GM21360 (cell line): Measurements from ENCODE around the gene NKPD1.

Experiments used
- ATAC-seq: cut with Tn5 transposase; IDR thresholded peaks from one replicate; pipeline ENCODE4 v1.9.1; 2021; ENCODE audit warnings: mild to moderate bottlenecking, moderate library complexity; ENCODE audit not compliant: unreplicated experiment

NKPD1 gene

DNA sequence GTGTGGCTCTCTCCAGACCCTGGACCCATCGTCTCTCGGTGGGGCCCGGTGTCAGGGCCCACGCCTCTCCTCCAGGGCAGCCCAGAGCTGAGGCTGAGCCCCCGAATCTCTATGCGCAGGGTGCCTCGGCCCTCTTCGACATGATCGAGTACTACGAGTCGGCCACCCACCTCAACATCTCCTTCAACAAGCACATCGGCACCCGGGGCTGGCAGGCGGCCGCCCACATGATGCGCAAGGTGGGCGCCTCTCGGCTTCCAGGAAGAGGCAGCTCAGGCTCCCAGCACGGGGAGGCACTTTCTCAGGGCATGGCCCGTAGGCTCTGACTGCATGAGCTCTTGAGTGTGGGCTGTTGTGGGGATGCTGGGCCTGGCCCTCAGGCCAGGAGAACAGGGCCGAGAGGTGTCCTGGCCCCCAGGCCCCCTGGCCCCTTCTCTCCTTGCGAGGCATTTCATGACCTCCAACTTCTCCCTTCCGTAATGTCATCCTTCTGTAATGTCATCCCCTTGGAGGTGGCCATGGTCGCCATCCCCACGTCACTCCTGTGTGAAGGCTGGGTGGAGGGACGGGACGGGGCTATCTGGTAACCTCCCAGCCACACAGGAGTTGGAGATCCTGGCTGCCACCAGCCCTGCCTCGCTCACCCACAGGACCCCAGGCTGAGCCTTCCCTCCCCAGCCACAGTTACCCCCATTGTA lies 19.4 kb downstream of the NKPD1 start:
- ATAC-seq: no peak

DNA sequence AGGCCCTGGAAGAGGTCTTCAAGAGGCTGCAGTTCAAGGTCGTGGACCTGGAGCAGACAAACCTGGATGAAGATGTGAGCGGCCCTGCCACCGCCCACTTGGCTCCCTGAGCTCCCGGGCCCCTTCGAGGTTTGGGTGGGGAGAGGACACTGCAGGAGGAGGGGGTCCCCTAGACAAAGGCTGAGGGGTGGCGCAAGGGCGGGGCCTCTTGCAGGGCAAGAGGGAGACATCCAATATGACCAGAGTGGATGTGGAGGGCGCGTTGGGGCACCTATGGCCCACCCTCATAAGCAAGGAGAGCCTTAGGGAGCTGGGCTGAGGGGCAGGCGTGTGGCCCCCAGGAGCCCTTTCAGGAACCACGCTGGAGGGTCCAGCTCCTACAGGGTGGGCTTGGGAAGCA lies 20.2 kb downstream of the NKPD1 start:
- ATAC-seq: no peak

DNA sequence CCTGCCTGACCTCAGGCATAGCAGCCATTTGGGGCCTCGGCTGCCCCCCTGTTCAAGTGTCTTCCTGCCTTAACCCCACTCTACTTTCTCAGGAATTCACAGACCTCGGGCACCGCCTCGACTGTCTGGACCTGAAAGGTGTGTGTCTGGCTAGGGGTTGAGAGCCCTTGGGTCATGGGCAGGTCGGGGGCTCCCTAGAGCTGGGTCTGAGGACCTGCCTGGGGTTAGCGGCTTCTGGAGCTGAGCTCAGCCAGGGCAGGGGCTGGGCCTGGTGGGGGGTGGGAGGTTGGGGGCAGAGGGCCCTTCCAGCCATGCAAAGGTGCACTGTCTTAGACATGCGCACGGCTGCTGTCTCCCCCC lies 20.7 kb downstream of the NKPD1 start:
- ATAC-seq: no peak

DNA sequence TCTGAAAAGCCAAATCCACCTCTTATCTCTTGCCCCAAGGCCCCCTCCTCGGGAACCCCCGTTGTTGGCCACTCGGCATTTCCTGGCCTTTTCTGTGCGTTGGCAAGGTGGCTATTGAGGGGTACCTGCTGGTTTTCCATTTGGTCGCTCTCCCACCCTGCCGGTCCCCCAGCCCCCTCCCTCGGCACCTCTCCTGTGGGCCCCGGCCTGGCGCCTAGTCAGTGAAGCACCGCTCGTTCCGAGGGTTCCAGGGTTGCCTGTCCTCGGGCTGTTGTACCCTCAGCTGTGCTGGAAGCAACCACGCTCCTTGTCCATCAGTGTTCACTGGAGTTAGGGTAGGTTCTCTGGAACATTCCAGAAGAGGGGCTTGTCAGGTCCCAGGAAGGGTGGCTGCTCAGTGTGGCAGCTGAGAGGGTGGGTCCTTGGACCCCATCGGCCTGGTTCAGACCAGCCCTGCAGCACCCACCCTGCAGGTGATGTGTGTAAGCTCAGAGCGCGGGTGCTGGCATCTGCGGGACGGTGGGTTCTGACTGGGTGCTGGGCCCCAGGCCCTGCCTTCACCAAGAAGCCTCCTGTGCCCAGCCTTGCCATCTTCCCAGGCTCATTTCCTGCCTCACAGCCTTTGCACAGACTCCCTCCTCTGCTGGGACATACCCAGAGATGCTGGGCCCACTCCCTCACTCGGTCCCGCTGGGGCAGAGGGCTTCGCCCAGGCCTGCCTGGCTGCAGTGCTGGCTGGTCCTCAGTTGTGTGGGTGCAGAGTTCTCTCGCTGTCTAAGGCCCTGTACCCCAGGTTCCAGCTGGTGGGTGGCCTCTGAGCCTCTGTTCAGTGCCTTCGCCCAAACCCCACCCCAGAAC lies 21.3 kb downstream of the NKPD1 start:
- ATAC-seq: no peak

DNA sequence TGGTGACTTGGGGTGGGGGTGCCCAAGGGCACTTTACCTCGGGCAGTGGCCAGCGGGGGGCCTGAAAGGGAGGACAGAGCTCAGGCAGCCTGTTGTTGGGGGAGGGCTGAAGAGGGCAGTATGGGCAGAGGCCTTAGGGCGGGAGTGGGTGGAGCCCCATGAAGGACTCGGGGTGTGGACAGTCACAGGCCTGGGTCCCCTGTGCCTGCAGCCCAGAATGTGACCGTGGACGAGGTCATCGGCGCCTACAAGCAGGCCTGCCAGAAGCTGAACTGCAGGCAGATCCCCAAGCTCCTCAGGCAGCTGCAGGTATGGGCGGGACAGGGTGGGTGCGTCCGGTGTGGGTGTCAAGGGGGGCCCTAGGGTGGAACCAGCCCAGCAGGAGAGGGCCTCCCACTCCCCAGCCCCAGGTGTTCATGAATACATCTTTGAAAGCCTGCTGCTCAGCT lies 22.5 kb downstream of the NKPD1 start:
- no peak for ATAC-seq

DNA sequence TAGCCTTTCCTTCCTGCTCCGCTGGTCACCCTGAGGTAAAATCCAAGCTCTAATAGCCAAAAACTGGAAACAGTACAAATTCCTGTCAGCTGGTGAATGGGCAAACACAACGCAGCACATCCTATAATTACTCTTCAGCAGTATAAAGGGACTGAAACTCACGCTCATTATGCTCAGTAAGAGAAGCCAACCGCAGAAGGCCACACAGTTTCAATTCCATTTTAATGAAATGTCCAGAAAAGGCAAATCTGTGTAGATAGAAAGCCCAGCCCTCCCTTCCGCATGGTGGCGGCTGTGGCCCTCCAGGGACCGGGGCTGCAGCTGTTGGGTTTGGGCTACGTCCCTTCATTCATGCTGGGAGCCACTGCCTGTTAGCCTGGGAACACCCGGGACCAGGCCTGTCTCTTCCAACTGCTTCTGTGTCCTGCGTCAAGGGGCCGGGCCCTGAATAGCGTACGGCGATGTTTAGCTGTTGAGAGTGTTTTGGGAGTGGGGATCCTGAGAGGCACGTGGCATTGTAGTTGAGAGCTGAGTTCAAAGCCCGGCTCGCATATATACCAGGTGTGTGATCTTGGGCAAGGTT lies 23.5 kb downstream of the NKPD1 start:
- ATAC-seq: no peak

DNA sequence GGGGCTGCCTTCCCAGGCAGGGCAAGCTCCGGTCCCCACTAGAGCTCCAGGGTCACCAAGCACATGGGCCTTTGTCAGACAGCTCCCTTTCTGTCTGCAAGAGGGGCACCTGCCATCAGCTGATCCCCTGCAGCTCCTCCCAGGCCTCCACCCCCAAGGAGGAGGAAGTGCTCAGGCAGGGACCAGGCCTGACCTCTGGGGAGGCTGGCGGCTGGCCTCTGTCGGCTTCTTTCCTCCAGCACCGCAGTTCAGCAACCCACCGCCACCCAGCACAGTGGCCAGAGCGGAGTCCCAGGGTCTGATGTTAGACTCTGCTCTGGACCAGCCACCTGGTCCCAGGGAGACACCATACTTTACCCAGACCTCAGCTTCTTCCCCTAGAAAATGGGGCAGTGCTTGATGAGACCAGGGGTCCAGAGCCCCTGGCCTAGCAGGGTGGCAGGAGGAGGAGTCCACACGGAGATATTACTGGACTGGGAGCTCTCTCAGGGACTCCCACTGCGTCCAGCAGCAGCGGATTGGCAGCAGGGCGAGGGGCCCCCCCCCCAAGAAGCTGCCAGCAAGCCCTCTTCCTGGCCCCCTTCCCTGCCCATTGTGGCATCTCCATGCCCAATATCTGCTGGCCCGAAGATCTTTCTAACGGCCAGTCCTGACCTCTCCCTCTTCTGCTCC lies 24.1 kb downstream of the NKPD1 start:
- no peak for ATAC-seq

DNA sequence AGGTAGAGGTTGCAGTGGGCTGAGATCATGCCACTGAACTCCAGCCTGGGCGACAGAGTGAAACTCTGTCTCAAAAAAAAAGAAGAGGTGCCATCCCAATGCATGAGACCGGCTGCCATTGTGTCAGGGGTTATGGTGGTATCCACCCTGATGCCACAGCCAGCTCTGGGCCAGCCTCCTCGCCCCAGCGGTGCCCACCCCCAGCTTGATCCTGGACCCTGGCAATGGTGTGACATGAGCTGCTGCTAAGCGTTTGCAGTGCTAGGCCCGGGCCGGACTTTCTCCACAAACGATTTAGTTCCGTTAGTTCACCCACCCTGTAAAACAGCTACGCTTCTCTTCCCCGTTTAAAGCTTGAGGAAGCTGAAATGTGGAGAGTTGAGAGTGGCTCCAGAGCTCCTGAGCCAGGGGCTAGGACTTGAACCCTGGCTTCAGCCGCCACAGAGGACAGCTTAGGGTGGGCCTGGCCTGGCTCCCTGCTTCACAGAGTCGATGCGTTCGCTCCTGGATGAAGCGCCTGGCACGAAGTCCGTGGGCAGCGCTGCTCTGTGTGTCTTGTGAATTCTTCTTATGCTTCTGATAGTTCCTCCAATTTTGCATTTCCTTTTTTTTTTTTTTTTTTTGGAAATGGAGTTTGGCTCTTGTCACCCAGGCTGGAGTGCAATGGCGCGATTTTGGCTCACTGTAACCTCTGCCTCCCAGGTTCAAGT lies 25.5 kb downstream of the NKPD1 start:
- ATAC-seq: no peak

DNA sequence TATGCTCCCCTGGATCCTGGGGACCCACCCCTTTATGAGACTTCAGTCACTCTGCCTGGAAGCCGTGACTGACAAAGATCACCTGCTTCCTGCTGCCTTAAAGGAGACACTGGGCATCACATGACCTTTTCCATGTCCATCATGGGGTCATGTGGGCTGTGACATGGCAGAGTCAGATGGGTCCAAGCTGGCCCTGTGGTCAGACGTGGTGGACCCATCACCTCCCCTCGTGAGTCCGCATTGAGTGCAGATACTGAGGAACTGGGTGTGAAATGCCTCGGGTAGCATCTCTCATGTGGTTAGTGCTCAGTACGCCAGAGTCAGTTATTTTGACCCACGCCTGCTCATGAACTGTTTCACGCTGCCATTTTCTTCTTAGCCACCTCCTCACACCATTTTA lies 27.1 kb downstream of the NKPD1 start:
- ATAC-seq: no peak

DNA sequence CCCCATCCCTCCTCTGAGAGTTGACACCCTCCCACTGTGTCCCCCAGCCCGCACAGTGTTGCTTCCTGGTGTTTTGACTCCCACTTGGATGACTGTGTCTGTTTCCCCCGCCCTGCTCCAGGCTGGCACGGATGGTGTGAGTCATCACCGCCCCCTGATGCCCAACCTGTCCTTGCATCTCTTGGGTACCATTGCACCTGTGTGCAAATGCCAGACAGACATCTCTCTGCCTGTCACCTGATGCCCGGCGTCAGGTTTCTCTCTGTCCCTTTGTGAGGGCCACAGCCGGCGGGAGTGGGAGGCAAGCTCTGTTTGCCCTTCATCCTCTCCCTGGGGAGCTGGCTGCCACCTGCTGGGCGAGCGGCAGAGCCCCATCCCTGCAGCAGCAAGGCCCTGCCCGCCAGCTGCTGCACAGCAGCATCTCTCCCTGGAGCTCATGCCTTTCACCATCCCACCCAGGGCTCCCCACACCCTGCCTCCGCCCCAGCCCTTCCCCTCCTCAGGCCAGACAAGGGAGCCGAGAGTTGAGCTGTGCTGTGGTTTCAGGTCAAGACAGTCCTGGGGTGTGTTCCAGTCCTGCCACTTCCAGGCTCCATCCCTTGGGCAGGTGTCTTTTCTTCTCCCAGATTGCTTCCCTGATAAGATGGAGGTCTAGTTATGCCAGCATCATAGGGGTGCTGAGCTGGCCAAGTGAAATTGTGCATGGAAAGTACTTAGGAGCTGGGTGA lies 29.7 kb downstream of the NKPD1 start:
- no peak for ATAC-seq

DNA sequence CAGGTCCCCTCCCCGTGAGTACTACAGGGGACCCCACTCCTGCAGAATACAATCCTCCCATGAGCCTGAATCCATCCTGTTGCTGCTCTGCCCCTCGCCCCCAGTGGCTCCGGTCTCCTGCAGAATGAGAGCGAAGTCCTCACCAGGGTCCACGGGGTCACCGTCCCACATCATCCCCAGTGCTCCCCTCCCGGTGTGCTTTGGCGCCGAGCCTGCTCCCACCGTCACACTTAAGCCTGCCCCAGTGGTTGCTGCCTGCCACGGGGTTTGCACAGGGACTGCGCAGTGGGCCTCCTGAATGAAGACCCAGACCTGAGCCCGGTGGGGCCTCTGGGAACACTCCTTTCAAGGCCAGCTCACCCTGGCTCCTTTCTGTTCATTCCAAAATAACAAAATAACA lies 30.5 kb downstream of the NKPD1 start:
- ATAC-seq: no peak

DNA sequence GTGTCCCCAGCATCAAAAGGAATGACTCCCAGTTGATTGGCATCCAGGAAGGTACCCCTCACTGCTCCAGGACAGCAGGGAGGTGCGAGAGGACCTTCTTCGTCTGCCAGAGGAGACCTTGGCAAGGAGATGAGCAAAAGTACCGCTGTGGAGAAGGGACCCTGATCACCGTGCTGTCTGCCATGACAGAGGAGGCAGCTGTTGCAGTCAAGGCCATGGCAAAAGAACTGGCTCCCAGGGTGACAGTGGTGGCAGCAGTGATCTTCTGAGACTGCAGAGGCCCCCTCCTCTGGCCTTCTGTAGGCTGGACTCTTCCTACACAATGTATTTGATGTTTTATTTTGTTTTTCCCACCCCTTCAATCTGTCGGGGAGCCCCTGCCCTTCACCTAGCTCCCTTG lies 32.0 kb downstream of the NKPD1 start:
- no peak for ATAC-seq

DNA sequence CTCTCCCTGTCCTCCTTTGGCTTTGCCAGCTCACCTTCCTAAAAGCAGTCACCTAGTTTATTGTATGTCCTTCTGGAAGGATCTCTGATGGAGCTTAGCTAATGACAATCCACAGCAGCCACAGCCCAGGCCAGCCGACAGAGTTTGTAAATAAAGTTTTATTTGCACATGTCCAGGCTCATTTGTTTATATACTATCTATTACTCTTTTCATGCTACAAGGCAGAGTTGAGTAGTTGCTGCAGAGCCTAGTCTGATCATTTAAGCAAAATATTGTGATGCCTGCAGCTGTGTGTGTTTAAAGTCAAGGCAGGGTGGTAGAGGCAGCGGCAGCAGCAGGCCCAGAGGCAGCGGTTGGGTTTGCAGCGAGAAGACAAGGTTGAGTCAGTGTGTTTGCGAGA lies 32.6 kb downstream of the NKPD1 start:
- ATAC-seq: no peak

DNA sequence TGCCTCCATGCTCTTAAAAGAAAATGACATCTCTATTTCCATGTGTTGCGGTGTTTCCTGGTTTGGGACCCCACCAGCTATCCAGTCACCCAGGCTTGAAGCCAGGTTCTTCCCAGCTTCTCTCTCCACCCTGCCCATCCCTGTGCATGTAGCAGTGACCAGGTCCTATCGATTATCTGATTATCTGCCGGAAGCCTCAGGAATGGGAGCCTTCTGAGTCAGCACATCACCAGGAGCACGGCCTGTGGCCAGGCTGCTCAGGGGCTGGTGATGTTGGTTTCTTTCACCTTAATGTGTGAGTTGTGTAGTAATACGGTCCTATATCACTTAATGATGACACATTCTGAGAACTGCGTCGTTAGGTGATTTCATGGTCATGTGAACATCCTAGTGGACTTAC lies 34.1 kb downstream of the NKPD1 start:
- no peak for ATAC-seq

DNA sequence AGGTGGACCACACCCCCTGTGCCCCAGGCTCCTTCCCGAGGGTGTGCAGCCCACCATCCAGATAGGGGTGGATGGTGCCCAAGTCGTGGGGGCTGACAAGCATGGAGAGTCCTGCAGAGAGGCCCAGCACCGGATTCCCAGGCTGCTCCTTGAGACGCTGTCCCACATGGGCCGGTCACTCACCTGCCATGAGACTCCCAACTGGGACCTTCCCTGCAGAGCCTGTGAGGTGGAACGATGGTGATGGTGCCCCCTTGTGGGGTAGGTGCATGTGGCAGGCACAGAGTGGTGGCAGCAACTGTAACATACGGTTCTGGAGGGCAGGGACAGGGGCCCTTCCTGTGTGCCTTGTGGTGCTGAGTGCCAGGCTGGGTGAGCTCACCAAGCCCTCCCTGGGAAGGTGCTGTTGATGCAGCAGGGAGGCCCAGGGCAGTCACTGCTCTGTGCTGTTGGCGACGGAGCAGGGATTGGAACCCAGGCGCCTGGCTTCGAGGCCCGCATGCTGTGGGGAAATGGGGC lies 34.7 kb downstream of the NKPD1 start:
- ATAC-seq: peak; percentile 48

DNA sequence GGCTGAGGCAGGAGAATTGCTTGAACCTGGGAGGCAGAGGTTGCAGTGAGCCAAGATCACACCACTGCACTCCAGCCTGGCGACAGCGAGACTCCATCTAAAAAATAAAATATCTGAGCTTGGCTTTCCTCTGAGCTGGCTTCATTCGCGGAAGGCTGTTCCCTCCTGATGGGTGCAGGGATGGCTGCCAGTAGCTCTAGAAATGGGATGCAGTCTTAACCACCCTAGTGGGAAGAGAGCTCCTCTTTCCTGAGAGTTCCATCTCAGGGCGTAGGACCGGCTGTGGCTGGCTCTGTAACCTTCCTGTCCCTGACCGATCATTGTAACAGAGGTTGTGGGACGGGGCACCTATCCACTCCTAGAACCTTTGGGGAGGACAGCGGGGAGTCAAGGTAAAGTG lies 35.4 kb downstream of the NKPD1 start:
- no peak for ATAC-seq

DNA sequence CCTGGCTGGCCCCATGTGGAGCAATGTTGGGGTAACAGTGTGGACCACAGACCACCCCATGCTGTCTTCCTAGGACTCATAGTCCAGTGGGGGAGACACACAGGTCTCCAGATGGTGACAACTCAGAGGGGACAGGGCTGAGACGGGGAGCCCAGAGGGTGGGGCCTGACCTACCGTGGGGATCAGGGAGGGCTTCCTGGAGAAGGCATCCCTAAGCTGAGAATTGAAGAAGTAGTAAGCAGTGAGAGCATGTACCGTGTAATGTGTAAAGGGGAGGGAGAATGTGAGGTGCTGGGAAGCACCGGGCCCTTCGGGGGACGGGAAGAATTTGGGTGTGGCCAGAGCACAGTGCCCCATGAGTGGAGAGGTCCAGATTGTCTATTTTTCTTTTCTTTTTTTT lies 36.8 kb downstream of the NKPD1 start:
- ATAC-seq: no peak

DNA sequence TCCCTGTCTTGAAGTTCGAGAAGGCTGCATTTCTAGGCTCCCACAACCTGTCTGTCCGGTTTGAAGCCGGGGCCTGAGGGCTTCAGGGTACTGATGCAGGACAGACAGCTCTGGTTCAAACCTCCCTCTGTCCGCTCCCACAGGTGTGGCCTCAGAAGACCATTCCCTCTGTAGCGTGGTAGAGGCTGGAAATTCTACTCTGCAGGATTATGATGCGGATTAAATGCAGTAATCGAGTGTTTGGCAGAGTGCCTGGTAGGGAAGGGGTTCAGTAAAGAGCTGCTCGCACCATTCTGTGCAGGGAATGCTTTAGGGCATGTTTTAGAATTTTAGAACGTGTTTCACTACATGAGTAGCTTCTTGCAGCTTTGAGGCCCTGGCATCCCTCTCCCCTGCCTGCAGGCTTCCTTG lies 37.3 kb downstream of the NKPD1 start:
- no peak for ATAC-seq

DNA sequence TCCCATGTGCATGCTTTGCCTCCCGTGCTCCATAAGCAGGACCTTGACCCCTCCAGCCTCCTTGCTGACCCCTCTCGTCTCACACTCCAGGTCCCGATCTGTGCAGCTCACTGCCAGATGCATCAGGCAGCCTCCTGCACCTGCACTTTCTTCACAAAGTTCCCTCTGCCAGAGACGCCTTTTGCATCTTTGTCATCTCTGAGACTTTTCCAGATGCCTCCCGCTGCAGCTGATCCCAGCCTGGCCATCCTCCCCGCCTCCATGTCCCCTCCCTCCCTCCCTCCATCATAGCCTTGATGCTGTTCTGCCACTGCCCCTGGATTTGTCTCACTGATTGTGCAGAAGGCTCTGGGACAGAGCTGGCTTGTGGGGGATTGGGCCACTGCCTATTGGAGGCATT lies 38.0 kb downstream of the NKPD1 start:
- no peak for ATAC-seq

DNA sequence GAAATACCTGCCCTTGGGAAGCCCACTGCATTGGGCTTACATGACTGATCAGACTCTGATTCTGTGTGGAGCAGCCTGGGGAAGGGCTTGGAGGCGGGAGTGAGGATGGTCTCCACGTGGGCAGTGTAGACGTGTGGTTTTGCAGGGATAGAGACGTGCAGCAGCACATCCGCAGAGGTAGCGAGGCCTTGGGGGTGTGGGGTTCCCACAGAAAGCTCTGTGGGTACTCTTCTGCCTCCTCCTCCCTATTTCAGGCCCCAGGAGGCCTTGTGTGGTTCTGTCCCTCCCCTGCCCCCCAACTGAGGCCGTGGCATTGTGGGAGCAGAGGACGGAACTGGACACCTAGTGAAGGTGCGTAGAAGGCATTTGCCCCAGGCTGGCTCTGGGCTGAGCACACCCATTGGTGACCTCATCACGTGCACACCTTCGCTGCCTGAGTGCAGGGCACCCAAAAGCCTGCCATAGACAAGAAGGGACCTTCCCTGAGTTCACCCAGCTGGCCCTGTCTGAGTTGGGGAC lies 38.9 kb downstream of the NKPD1 start:
- no peak for ATAC-seq
